NK-92 (cell line): ENCODE data around the gene EP300.
"Not testable (repeated sequence)": the region's sequence is repeated elsewhere in the genome, so short reads cannot be mapped to it uniquely, and the experiment has no call there.

ENCODE experiments used
- DNase-seq: peaks from one replicate; lab custom pipeline; 2025; ENCODE audit not compliant: unreplicated experiment; lab: John Stamatoyannopoulos, UW

EP300 gene

DNA sequence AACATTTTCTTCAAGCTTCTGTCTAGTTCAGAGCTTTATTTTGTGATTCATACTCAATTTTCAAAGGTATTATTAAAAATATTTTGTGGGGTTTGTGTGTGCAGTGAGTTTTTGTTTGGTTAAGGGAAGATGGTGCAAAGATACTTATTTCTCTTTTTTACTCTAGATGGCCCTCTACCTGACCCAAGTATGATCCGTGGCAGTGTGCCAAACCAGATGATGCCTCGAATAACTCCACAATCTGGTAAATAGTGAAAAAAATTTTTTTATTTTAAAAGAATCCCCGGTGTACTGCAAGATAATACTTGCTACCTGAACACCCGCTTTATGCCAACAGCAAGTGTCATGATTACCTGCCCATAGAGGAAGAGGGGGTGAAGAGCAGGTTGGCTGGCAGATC, 54.2 kb downstream of the EP300 start:
- DNase-seq = no peak

DNA sequence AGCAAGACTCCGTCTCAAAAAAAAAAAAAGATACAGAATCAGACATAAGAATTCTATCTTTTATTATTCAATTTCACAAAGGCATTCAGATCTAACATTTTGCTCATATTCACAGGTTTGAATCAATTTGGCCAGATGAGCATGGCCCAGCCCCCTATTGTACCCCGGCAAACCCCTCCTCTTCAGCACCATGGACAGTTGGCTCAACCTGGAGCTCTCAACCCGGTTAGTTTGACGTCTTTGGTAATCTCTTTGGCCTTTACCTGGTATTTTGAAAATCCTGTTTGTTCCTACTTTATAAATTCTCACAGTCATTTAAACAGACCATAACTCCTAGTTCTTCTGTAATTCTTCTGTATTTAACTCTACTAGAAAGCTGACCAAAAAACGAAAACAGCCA, 55.3 kb downstream of the EP300 start:
- no peak for DNase-seq

DNA sequence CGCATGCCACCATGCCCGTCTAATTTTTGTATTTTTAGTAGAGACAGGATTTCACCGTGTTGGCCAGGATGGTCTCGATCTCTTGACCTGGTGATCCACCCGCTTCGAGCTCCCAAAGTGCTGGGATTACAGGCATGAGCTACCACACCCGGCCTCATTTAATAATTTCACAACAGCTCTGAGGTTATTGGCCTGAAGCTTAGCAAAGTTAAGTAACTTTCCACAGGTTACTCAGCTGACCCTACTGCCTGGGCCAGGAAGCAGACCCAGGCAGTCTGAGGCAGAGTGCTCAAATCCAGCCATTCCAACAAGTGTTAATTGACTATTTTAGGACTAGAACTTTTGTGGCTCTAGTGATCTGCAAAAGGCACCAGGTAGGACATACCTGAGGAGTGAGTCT, 60.5 kb downstream of the EP300 start:
- DNase-seq = no peak

DNA sequence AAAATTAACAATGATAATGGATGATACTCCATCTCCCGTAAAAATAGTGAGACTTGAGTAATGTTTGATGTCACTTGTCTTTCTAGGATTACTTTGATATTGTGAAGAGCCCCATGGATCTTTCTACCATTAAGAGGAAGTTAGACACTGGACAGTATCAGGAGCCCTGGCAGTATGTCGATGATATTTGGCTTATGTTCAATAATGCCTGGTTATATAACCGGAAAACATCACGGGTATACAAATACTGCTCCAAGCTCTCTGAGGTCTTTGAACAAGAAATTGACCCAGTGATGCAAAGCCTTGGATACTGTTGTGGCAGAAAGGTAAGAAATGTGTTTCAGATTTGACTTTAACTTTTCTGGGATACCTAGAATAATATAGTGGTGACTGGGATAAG, 64.7 kb downstream of the EP300 start:
- DNase-seq = no peak

DNA sequence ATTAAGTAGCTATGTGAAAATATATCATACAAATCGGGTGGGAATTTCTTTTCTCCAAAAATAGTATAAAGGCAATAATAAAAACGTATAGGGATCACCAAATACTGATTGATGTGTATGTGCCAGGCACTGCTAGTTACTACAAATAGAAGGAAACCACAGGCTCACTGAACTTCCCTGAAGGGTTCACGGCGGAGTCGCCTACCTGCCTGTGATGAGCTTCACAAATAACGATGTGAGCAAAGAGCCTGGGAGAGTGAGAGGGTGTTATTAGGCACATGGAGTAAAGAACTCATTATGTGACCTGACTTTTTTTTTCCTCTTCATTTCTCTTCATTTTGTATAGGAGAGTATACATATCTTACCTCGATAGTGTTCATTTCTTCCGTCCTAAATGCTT, 76.8 kb downstream of the EP300 start:
- DNase-seq = no peak

DNA sequence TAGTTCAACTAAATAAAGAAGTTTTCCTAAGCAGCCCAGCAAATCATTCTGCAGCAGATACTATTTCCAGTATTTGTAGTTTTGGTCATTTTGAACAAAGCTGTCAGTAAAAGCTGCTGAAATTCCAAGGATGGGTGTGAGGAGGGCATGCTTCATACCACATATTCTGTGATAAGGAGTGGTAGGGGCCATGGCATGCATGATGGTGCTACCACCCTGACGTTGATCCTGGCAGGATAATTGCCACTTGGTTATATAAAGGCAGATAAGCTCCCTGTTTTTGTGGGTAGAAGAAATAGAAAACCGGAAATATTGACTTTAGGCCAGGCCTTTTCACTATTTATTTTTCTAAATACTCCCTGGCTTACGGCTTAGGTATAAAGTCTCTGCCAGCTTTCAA, 79.6 kb downstream of the EP300 start:
- DNase-seq = no peak

DNA sequence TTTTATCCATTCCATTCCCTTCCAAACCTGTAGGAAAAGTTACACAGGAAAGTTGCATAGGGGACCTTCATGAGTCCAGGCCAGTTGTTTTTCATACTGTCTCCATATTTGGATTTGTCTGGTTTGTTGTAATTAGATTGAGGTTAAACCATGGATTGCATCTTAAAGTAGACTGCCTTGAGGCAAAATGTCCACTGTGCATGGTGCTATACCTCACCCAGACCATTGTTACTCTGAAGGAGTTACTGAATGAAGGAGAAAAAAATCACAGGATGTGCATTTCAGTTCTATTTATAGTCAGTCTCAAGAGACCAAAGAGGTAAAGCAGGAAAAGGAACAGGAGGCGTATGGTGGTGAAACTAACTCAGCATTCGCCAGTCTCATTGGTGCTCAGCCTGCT, 83.2 kb downstream of the EP300 start:
- DNase-seq = no peak

DNA sequence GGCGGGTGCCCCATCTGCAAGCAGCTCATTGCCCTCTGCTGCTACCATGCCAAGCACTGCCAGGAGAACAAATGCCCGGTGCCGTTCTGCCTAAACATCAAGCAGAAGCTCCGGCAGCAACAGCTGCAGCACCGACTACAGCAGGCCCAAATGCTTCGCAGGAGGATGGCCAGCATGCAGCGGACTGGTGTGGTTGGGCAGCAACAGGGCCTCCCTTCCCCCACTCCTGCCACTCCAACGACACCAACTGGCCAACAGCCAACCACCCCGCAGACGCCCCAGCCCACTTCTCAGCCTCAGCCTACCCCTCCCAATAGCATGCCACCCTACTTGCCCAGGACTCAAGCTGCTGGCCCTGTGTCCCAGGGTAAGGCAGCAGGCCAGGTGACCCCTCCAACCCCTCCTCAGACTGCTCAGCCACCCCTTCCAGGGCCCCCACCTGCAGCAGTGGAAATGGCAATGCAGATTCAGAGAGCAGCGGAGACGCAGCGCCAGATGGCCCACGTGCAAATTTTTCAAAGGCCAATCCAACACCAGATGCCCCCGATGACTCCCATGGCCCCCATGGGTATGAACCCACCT, 84.7 kb downstream of the EP300 start:
- no peak for DNase-seq

DNA sequence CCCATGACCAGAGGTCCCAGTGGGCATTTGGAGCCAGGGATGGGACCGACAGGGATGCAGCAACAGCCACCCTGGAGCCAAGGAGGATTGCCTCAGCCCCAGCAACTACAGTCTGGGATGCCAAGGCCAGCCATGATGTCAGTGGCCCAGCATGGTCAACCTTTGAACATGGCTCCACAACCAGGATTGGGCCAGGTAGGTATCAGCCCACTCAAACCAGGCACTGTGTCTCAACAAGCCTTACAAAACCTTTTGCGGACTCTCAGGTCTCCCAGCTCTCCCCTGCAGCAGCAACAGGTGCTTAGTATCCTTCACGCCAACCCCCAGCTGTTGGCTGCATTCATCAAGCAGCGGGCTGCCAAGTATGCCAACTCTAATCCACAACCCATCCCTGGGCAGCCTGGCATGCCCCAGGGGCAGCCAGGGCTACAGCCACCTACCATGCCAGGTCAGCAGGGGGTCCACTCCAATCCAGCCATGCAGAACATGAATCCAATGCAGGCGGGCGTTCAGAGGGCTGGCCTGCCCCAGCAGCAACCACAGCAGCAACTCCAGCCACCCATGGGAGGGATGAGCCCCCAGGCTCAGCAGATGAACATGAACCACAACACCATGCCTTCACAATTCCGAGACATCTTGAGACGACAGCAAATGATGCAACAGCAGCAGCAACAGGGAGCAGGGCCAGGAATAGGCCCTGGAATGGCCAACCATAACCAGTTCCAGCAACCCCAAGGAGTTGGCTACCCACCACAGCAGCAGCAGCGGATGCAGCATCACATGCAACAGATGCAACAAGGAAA, 85.4 kb downstream of the EP300 start:
- DNase-seq = no peak

DNA sequence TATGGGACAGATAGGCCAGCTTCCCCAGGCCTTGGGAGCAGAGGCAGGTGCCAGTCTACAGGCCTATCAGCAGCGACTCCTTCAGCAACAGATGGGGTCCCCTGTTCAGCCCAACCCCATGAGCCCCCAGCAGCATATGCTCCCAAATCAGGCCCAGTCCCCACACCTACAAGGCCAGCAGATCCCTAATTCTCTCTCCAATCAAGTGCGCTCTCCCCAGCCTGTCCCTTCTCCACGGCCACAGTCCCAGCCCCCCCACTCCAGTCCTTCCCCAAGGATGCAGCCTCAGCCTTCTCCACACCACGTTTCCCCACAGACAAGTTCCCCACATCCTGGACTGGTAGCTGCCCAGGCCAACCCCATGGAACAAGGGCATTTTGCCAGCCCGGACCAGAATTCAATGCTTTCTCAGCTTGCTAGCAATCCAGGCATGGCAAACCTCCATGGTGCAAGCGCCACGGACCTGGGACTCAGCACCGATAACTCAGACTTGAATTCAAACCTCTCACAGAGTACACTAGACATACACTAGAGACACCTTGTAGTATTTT, 86.1 kb downstream of the EP300 start:
- no peak for DNase-seq

DNA sequence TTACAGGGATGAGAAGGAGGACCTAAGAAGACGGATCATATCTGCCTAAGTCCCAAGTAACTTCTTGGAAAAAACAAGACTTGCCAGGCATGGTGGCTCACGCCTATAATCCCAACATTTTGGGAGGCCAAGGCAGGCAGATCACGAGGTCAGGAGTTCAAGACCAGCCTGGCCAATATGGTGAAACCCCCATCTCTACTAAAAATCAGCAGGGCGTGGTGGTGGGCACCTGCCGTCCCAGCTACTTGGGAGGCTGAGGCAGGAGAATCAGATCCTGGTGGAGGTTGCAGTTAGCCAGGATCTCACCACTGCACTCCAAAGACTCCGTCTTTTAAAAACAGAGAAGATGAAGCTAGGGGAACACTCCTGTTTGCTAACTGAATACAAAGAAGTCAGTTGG, 88.0 kb downstream of the EP300 start:
- not testable (repeated sequence) for DNase-seq

DNA sequence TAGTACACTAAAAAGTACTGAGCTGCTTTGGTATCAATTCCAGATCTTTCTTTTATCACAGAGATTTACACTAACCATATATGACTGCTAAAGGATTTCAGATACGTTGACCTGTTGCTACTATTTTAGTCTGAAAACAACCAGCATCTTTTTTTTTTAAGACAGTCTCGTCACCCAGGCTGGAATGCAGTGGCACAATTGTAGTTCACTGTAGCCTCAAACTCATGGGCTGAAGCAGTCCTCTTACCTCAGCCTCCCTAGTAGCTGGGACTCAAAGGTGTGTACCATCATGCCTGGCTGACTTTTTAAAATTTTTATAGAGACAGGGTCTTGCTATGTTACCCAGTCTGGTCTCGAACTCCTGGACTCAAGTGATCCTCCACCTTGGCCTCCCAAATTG, 88.5 kb downstream of the EP300 start:
- no peak for DNase-seq

DNA sequence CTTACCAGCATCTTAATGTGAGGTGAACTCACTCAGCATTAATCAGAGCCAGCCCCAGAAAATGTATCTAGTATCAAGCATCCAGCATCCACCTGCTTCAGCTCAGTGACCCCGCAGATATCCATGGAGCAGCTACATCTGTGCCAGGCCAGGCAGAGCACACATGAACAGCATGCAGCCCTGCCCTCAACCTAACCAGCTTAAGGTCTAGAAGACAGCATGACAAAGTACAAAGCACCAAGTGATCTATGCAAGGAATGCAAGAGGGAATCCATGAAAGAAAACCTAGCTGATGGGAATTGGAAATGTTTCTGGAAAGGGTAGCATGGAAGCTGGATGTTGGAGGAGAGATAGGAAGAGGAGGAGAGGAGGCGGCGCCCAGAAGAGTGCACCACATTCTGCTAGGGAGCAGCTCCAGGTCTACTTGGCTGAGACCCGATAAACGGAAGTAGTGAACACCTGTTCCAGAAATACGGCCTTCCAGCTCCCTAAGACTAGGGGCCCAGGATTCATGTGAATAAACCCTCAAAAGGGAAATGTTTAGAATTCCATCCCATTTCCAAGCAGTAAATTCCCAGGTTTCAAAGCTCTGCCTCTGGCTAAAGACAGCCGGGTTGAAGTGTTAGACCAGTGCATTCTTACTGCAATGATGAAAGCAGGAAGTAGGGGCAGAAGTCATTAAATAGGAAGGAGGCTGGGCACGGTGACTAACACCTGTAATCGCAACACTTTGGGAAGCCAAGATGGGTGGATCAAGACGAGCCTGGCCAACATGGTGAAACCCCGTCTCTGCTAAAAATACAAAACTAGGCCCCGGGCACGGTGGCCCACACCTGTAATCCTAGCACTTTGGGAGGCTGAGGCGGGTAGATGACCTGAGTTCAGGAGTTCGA, 89.2 kb downstream of the EP300 start:
- DNase-seq = no peak

DNA sequence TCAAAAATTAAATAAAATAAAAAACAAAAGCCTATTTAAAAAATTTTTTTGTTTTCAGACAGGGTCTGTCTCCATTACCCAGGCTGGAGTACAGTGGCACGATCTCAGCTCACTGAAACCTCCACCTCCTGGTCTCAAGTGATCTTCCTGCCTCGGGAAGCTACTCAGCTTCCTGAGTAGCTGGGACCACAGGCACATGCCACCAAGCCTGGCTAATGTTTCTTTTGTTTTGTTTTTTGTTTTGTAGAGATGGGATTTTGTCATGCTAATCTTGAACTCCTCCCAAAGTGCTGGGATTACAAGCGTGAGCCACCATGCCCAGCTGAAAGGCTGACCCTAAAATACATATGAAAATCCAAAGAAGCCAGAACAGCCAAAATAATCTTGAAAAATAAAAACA, 92.3 kb downstream of the EP300 start:
- DNase-seq = no peak

DNA sequence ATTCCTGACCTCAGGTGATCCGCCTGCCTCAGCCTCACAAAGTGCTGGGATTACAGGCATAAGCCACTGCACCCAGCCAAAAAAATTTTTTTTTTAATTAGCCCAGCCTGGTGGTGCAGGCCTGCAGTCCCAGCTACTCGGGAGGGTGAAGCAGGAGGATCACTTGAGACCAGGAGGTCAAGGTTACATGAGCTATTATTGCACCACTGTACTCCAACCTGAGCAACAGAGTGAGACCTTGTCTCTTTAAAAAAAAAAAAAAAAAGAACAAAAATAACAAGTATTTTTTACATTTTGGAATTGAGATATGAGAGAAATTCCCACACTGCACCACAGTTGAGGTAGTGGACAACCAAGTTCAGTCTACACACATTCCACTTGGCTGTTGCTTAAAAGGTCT, 99.1 kb downstream of the EP300 start:
- DNase-seq = no peak

DNA sequence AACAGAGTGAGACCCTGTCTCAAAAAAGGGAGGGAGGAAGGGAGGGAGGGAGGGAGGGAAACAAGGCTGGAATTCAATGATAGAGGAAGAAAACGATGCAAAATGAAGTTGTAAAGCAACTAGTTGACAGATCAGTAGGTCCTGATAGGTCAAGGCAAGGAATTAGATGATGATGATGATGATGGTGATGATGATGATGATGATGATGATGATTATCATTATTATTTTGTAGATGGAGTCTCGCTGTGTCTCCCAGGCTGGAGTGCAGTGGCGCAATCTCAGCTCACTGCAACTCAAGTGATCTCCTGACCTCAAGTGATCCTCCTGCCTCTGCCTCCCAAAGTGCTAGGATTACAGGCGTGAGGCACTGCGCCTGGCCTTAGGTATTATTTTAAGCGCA, 101.4 kb downstream of the EP300 start:
- no peak for DNase-seq

DNA sequence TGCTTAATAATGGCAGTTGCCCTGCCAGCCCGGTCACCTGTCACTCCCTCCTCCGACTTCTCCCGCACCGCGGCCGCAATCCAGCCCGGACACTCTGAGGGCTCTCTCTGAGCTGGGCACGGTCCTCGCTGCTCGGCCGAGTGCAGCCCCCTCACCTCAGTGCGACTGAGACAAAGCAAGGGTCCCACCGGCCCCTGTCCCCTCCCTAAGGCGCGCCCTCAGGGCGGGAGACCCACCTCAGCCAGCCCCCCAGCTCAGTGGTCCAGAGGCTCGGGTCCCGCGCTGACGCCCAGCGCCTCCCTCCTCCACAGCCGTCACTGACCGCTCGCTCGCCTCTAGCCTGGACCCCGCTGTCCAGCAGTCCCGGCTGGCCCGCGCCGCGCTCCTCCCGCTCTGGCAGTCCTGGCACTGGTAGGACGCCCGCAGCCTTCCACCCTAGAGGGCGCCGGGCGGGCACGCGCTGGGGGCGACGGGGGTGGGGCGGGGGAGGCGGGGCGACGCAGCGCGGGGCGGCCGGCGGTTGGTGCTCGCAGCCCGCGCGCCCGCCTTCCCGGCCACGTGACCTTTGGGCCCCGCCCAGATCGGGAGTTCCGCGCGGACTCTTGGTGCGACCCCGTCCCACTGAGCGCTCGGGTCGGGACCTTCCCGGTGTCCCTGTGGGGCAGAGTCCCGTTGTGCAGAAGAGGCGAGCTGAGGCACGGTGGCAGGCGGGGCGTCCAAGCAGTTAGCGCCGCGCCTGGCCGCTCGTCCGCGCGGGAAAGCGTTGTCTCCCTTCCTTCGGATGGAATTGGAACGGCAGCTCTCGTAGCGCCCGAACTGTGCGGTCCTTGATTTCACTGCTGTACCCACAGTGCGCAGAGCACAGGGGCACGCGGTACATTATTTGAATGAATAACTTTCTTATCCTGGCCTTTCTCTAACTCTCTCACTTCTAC, 104.9 kb downstream of the EP300 start:
- peak; percentile 14 for DNase-seq

DNA sequence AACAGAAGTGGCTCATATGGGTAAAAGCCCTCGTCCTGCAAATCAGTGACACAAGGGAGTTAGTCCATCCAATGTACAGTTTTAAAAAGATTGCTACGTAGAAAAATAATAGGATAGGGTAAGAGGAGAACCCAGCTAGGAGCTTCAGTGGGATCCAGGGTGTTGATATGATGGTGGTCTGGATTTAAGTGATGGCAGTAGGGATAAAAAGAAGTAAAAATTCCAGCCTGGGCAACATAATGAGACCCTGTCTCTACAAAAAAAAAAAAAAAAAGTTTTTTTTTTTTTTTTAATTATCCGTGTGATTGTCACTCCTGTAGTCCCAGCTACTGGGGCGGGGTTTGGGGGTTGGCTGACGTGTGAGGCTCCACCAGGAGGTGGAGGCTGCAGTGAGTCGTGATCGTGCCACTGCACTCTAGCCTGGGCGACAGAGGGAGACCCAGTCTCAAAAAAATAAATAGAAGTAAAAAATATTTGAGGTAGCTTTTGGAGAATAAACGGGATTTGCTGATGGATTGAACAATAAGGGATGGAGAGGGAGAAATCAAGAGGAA, 105.7 kb downstream of the EP300 start:
- DNase-seq = no peak

DNA sequence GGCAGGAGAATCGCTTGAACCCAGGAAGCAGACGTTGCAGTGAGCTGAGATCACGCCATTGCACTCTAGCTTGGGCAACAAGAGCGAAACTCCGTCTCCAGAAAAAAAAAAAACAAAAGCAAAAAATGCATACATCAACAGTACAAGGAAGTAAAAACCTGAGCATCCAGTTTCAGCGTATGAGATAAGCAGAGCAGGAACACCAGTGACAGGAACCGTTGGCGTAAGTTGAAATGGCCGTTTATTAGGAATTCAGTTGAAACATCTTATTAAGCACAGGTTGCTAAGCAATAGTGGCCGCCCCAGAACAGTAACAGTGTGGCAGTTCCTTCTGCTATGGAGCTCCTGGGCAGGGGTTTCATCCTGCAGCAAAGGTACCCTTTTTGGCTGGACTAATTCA, 108.7 kb downstream of the EP300 start:
- no peak for DNase-seq

DNA sequence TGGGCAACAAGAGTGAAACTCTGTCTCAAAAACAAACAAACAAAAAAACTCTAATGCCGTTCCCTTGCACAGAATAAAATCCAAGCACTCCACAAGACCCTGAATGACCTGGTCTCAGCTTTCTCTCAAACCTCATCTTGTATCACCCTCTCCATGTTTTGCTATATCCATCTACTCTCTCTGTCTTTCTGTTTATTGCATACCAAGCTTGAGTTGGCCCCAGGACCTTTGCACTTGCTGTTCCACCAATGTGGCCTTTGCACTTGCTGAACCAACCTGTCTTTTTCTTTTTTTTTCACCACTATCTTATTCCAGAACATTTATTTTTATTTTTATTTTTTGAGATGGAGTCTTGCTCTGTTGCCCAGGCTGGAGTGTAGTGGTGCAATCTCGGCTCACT, 110.7 kb downstream of the EP300 start:
- DNase-seq = no peak
